GM10248 (cell line): ENCODE results near the gene ZNRF1.

Experiments used
- CTCF ChIA-PET: fragments of 300-600 bp; sonication (Branson Sonifier 250); formaldehyde crosslinking; extraction: SDS; loops from one replicate; lab custom pipeline; 2021; ENCODE audit warnings: antibody characterized with exemption; lab: Yijun Ruan, JAX
- POLR2A ChIA-PET: fragments of 350-650 bp; sonication (Branson Sonifier 250); formaldehyde crosslinking; extraction: SDS; loops from one replicate; lab custom pipeline; 2020; ENCODE audit warnings: antibody characterized with exemption; lab: Yijun Ruan, JAX
- DNase-seq: peaks from one replicate; pipeline ENCODE4 v3.0.0; 2012; ENCODE audit errors: extremely low spot score
- CTCF ChIP-seq: IDR thresholded peaks from 2 replicates; pipeline ENCODE4 v1.5.1; 2012; ENCODE audit warnings: mild to moderate bottlenecking, low read depth; ENCODE audit errors: extremely low read depth, missing control alignments, control extremely low read depth

Gene ZNRF1

GRCh38 chr16:75074920-75075687, 76.3 kb downstream of the ZNRF1 start:
- ChIA-PET CTCF (interaction anchor here (1.0 to 2.0 kb wide), 5 partner anchors 11 to 77 kb away, joined by 3 to 6 read pairs (median 5); partner anchors contain the start of gene ZNRF1), POLR2A (no interaction called here)
- no peak for TF ChIP-seq CTCF
- DNase-seq: peak; percentile 67

GRCh38 chr16:75075688-75076268, 77.0 kb downstream of the ZNRF1 start:
- POLR2A ChIA-PET: no interaction called here
- TF ChIP-seq CTCF: no peak
- no peak for DNase-seq
- CTCF ChIA-PET: interaction anchor here (1.0 to 2.0 kb wide), 3 partner anchors 12 to 77 kb away, joined by 3 to 6 read pairs (median 3); partner anchors contain the start of gene ZNRF1

GRCh38 chr16:75078886-75079285, 80.1 kb downstream of the ZNRF1 start:
- no peak for DNase-seq
- CTCF ChIA-PET: no interaction called here
- POLR2A ChIA-PET: no interaction called here
- no peak for TF ChIP-seq CTCF

GRCh38 chr16:75079346-75079926, 80.6 kb downstream of the ZNRF1 start:
- TF ChIP-seq CTCF: no peak
- no peak for DNase-seq
- ChIA-PET CTCF (no interaction called here), POLR2A (no interaction called here)

- ChIA-PET POLR2A (no interaction called here), CTCF (interaction anchor here (2.7 kb wide), 1 partner anchor 31 kb away, joined by 9 read pairs; no protein-coding TSS in a partner anchor)
- no peak for DNase-seq
- TF ChIP-seq CTCF: no peak
These were observed 81.6 kb downstream of the ZNRF1 start for GRCh38 chr16:75080205-75081029.

- TF ChIP-seq CTCF: no peak
- ChIA-PET POLR2A (no interaction called here), CTCF (interaction anchor here (2.7 kb wide), 1 partner anchor 30 kb away, joined by 9 read pairs; no protein-coding TSS in a partner anchor)
- no peak for DNase-seq
These were observed 82.5 kb downstream of the ZNRF1 start for GRCh38 chr16:75081179-75081859.
